GM19193 (cell line): ENCODE measurements around the gene WDR59.

Experiments
- POLR2A ChIP-seq: IDR thresholded peaks from 4 replicates; pipeline ENCODE4 v1.6.1; 2011; ENCODE audit not compliant: insufficient read depth, insufficient read length; ENCODE audit errors: extremely low read depth

The WDR59 gene

GRCh38 chr16:74862743-74863244, 122.1 kb downstream of the WDR59 start:
- no peak for TF ChIP-seq POLR2A

- TF ChIP-seq POLR2A, result no peak
These were observed 132.4 kb downstream of the WDR59 start for GRCh38 chr16:74852500-74852875.

GRCh38 chr16:74850027-74850426, 134.9 kb downstream of the WDR59 start:
- TF ChIP-seq POLR2A, result no peak

- TF ChIP-seq POLR2A, result no peak
These were observed 137.7 kb downstream of the WDR59 start for GRCh38 chr16:74847202-74847601.

- no peak for TF ChIP-seq POLR2A
These were observed 138.2 kb downstream of the WDR59 start for GRCh38 chr16:74846714-74847113.

- TF ChIP-seq POLR2A, result no peak
These were observed 140.6 kb downstream of the WDR59 start for GRCh38 chr16:74844041-74844980.

- TF ChIP-seq POLR2A, result no peak
These were observed 142.5 kb downstream of the WDR59 start for GRCh38 chr16:74842413-74842812.

- TF ChIP-seq POLR2A, result no peak
These were observed 143.0 kb downstream of the WDR59 start for GRCh38 chr16:74841904-74842303.

GRCh38 chr16:74841469-74841868, 143.5 kb downstream of the WDR59 start:
- no peak for TF ChIP-seq POLR2A

- TF ChIP-seq POLR2A, result no peak
These were observed 147.9 kb downstream of the WDR59 start for GRCh38 chr16:74837056-74837455.

- TF ChIP-seq POLR2A, result no peak
These were observed 148.7 kb downstream of the WDR59 start for GRCh38 chr16:74836111-74836671.

- TF ChIP-seq POLR2A, result no peak
These were observed 152.7 kb downstream of the WDR59 start for GRCh38 chr16:74832228-74832627.

- no peak for TF ChIP-seq POLR2A
These were observed 153.5 kb downstream of the WDR59 start for GRCh38 chr16:74831467-74831866.

GRCh38 chr16:74830648-74831047, 154.3 kb downstream of the WDR59 start:
- no peak for TF ChIP-seq POLR2A

- no peak for TF ChIP-seq POLR2A
These were observed 155.3 kb downstream of the WDR59 start for GRCh38 chr16:74829637-74830036.

- TF ChIP-seq POLR2A, result no peak
These were observed 159.0 kb downstream of the WDR59 start for GRCh38 chr16:74825941-74826340.
